MCF 10A (cell line): Measurements from ENCODE around the gene ZNF574. TPM values are rescaled to one million over a fixed set of nuclear protein-coding genes. Genes with fewer than 3 reads are reported as not detected.

Experiments used
- BruUV-seq: library from RNA; stranded (reverse); fragments of 400-500 nt; replicated peaks from 2 replicates; lab custom pipeline; 2021; lab: Mats Ljungman, UMichigan
- CTCF ChIA-PET: fragments of 300-600 bp; sonication (Branson Sonifier 250); formaldehyde crosslinking; extraction: SDS; loops from one replicate; lab custom pipeline; 2021; ENCODE audit warnings: antibody characterized with exemption, inconsistent platforms; lab: Yijun Ruan, JAX
- POLR2A ChIA-PET: fragments of 300-600, 350-650 bp; sonication (Branson Sonifier 250); formaldehyde crosslinking; extraction: SDS; loops from one replicate; lab custom pipeline; 2020; ENCODE audit warnings: antibody characterized with exemption, inconsistent platforms; lab: Yijun Ruan, JAX
- DNase-seq: peaks from one replicate; pipeline ENCODE4 v3.0.0-alpha.2; 2018; ENCODE audit not compliant: unreplicated experiment
- H3K27ac Mint-ChIP-seq: one replicate; pipeline ENCODE4 v1.8.0; 2022; ENCODE audit warnings: mild to moderate bottlenecking, low read depth, mixed read lengths; ENCODE audit not compliant: unreplicated experiment
- H3K27me3 Mint-ChIP-seq: one replicate; pipeline ENCODE4 v1.8.0; 2022; ENCODE audit warnings: mixed read lengths; ENCODE audit not compliant: insufficient read depth, unreplicated experiment
- H3K36me3 Mint-ChIP-seq: one replicate; pipeline ENCODE4 v1.8.0; 2022; ENCODE audit warnings: mild to moderate bottlenecking, moderate library complexity, mixed read lengths; ENCODE audit not compliant: insufficient read depth, unreplicated experiment
- H3K4me1 Mint-ChIP-seq: one replicate; pipeline ENCODE4 v1.8.0; 2022; ENCODE audit warnings: mixed read lengths; ENCODE audit not compliant: insufficient read depth, unreplicated experiment
- H3K4me3 Mint-ChIP-seq: one replicate; pipeline ENCODE4 v1.8.0; 2022; ENCODE audit warnings: mild to moderate bottlenecking, moderate library complexity, mixed read lengths; ENCODE audit not compliant: unreplicated experiment
- H3K9me3 Mint-ChIP-seq: one replicate; pipeline ENCODE4 v1.8.0; 2022; ENCODE audit warnings: mixed read lengths; ENCODE audit not compliant: unreplicated experiment
- intact Hi-C: fragments of 100-400 bp; cut with micrococcal nuclease; formaldehyde crosslinking; loops from 2 replicates; pipeline ENCODE4 v1.14.1; 2022
- total RNA-seq: library from RNA; stranded (reverse); gene quantifications from 2 replicates; pipeline ENCODE4 v1.2.3, GENCODE V29; 2022
- TF ChIP-seq, protein P1 (sequence below): fragments of 200-600 bp; IDR thresholded peaks from one replicate; pipeline ENCODE4 v1.8.0; 2022; ENCODE audit warnings: antibody characterized with exemption, mild to moderate bottlenecking; ENCODE audit not compliant: unreplicated experiment

ZNF574 gene
- total RNA-seq, 1 experiment from 2014 or later: 12.2 TPM

DNA sequence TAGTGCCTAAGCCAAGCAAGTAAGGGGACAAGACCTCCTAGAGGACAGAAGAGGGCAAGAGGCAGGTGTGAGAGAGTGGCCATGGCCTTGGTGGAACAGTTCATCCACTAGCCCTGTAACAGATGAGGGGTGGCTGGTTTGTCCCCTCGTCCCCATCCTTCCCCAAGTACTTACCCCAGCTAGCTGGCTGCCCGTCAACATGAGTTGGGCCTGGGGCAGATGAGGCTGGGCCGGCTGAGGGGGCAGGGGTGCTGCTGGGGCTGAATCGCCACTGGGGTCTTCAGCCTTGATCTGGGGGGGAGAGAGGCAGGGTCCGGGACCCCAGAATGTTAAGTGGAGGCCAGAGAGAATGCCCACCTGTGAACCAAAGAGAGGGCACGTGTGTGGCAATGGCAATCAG, 41.1 kb downstream of the ZNF574 start:
- H3K9me3 Mint-ChIP-seq: no peaks in the 10 kb centered on the region
- no TSS peak for BruUV-seq
- no peaks in the 10 kb centered on the region for H3K36me3 Mint-ChIP-seq
- H3K4me1 Mint-ChIP-seq: peaks cover 27% of the 10 kb centered on the region
- intact Hi-C loops: no loop called here
- ChIA-PET POLR2A (no interaction called here), CTCF (interaction anchor here (0.6 to 2.0 kb wide), 2 partner anchors 9 to 166 kb away, joined by 3 to 14 read pairs; no protein-coding TSS in a partner anchor)
- TF ChIP-seq, protein P1, sequence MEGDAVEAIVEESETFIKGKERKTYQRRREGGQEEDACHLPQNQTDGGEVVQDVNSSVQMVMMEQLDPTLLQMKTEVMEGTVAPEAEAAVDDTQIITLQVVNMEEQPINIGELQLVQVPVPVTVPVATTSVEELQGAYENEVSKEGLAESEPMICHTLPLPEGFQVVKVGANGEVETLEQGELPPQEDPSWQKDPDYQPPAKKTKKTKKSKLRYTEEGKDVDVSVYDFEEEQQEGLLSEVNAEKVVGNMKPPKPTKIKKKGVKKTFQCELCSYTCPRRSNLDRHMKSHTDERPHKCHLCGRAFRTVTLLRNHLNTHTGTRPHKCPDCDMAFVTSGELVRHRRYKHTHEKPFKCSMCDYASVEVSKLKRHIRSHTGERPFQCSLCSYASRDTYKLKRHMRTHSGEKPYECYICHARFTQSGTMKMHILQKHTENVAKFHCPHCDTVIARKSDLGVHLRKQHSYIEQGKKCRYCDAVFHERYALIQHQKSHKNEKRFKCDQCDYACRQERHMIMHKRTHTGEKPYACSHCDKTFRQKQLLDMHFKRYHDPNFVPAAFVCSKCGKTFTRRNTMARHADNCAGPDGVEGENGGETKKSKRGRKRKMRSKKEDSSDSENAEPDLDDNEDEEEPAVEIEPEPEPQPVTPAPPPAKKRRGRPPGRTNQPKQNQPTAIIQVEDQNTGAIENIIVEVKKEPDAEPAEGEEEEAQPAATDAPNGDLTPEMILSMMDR: no peak
- H3K4me3 Mint-ChIP-seq: no peak overlapping the region
- no peak for DNase-seq
- H3K27ac Mint-ChIP-seq: no peak overlapping the region
- no peaks in the 10 kb centered on the region for H3K27me3 Mint-ChIP-seq

DNA sequence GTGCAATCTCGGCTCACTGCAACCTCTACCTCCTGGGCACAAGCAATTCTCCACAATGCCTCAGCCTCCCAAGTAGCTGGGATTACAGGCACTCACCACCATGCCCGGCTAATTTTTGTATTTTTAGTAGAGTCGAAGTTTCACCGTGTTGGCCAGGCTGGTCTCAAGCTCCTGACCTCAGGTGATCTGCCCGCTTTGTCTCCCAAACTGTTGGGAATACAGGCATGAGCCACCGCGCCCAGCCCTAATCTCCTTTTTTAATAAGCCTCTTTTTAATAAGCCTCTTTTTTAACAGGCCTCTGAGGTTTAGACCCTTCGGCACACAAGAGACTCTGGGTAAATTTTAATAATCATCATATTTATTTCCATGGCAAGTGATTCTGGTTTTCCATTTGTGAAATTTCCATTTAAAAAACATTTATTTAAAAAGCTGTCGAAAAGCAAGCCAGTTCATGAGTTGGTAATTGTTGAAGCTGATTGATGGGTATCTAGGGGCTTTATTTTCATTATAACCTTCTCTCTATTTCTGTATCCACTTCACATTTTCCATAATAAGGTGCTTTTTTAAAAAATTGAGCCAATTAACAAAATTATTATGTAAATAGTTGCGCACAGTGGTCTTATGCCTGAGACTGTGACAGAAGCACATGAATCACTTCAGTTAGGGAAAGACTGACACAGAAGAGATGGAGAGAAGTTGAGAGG, 44.5 kb downstream of the ZNF574 start:
- no peak overlapping the region for H3K4me3 Mint-ChIP-seq
- H3K9me3 Mint-ChIP-seq: no peaks in the 10 kb centered on the region
- BruUV-seq: no TSS peak
- H3K27me3 Mint-ChIP-seq: no peaks in the 10 kb centered on the region
- peaks cover 20% of the 10 kb centered on the region for H3K4me1 Mint-ChIP-seq
- intact Hi-C loops: no loop called here
- no peak overlapping the region for H3K27ac Mint-ChIP-seq
- TF ChIP-seq, protein P1: no peak
- no peak for DNase-seq
- ChIA-PET CTCF (interaction anchor here (0.7 to 3.1 kb wide), 5 partner anchors 11 to 176 kb away, joined by 3 to 18 read pairs (median 5); partner anchors contain the start of gene POU2F2), POLR2A (no interaction called here)
- no peaks in the 10 kb centered on the region for H3K36me3 Mint-ChIP-seq

DNA sequence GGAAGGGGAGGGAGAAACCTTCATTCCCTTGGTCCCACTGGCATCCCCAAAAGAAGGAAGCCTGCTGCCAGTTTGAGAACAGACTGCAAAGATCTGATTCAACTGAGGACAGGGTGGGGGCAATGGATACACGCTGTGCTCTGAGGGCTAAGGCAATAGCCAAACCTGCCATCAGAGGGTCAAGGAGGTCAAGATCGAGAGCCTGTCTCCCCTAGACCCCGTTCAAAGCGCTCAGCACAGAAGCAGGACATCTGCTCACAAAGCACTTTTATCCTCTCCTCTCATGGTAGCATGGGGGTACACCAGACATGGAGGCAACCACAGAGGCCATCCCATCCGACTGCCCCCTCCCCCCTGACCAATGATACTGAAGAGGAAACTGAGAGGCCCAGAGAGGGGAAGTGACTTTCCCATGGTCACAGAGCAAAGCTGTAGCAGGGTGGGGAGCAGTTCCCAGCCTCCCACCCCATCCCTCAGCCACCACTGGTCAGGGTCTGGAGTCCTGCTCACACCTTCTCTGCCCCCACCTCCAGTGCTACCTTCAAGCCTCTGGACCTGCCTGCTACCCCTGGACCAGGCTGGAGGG, 45.2 kb downstream of the ZNF574 start:
- no peak overlapping the region for H3K4me3 Mint-ChIP-seq
- H3K27ac Mint-ChIP-seq: no peak overlapping the region
- intact Hi-C loops: no loop called here
- no peaks in the 10 kb centered on the region for H3K36me3 Mint-ChIP-seq
- H3K4me1 Mint-ChIP-seq: peaks cover 20% of the 10 kb centered on the region
- ChIA-PET CTCF (interaction anchor here (0.7 to 3.1 kb wide), 2 partner anchors 12 to 145 kb away, joined by 3 to 18 read pairs; no protein-coding TSS in a partner anchor), POLR2A (no interaction called here)
- DNase-seq: no peak
- TF ChIP-seq, protein P1: no peak
- H3K27me3 Mint-ChIP-seq: no peaks in the 10 kb centered on the region
- no TSS peak for BruUV-seq
- H3K9me3 Mint-ChIP-seq: no peaks in the 10 kb centered on the region

DNA sequence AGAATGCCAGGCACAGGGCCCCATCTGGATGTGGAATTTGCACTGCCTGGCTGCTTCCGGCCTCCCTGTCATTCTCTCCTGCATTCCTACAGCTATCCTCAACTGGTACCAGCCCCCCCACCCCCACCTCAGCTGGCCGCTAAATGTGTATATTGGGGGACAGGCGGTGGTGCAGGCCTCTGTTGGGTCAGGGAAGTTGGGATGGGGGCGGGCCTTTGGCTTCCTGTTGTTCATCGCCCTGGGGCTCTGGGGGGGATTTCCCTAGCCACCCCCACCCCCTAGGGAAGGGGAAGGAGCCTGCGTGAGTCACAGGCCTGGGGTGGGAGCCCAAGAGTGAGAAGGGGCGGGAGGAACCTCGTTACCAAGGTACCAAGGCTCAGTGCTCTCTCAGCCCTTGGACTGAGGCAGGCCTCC, 45.7 kb downstream of the ZNF574 start:
- CTCF ChIA-PET: interaction anchor here (3.1 kb wide), 1 partner anchor 13 kb away, joined by 18 read pairs; no protein-coding TSS in a partner anchor
- H3K36me3 Mint-ChIP-seq: no peaks in the 10 kb centered on the region
- no peaks in the 10 kb centered on the region for H3K27me3 Mint-ChIP-seq
- POLR2A ChIA-PET: no interaction called here
- BruUV-seq: no TSS peak
- H3K4me1 Mint-ChIP-seq: peaks cover 20% of the 10 kb centered on the region
- DNase-seq: peak; percentile 84
- H3K27ac Mint-ChIP-seq: no peak overlapping the region
- H3K9me3 Mint-ChIP-seq: no peaks in the 10 kb centered on the region
- TF ChIP-seq, protein P1: no peak
- intact Hi-C loops: no loop called here
- no peak overlapping the region for H3K4me3 Mint-ChIP-seq
